Measurements from ENCODE around the gene C19orf33. TPM values are rescaled to one million over a fixed set of nuclear protein-coding genes. Genes with fewer than 3 reads are reported as not detected.

The C19orf33 gene
- total RNA-seq, 1 experiment from 2014 or later, result 135 TPM

DNA sequence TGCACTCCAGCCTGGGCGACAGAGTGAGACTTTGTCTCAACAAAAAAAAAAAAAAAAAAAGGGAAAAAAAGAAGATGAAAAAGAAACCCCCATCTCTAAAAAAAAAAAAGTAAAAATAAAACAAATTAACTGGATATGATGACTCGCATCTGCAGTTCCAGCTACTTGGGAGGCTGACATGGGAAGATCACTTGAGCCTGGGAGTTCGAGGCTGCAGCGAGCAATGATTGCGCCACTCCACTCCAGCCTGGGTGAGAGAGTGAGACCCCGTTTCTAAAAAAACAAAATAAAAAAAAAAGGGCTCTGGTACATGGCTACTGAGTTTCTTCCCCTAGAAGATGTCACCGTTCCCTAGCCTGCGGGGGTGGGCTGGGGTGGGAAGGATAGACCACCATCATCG, 29.2 kb downstream of the C19orf33 start:
- TF ChIP-seq FOSL1 (IDR thresholded peaks at IDR 0.05; ENCODE audit: low read depth) (no peak), JUND (IDR thresholded peaks at IDR 0.05) (no peak), POLR2AphosphoS5 (IDR thresholded peaks at IDR 0.05; ENCODE audit: low read depth, low read length) (no peak), SRF (IDR thresholded peaks at IDR 0.05; ENCODE audit: low read depth) (no peak), CEBPB (IDR thresholded peaks at IDR 0.05; ENCODE audit: low read depth) (no peak), ELF1 (IDR thresholded peaks at IDR 0.05; ENCODE audit: borderline replicate concordance, low read depth) (no peak), RAD21 (IDR thresholded peaks at IDR 0.05; ENCODE audit: low read depth) (no peak), EGR1 (IDR thresholded peaks at IDR 0.05; ENCODE audit: low read depth) (no peak), SIN3A (IDR thresholded peaks at IDR 0.05; ENCODE audit: low read depth) (no peak), EZH2phosphoT487 (IDR thresholded peaks at IDR 0.05; ENCODE audit: borderline replicate concordance) (no peak), ZFX (IDR thresholded peaks at IDR 0.05) (no peak), SP1 (IDR thresholded peaks at IDR 0.05; ENCODE audit: low read depth) (no peak), POLR2A (IDR thresholded peaks at IDR 0.05; ENCODE audit: borderline replicate concordance, extremely low read depth, insufficient read depth, insufficient read length) (no peak)
- TF ChIP-seq, protein P1, sequence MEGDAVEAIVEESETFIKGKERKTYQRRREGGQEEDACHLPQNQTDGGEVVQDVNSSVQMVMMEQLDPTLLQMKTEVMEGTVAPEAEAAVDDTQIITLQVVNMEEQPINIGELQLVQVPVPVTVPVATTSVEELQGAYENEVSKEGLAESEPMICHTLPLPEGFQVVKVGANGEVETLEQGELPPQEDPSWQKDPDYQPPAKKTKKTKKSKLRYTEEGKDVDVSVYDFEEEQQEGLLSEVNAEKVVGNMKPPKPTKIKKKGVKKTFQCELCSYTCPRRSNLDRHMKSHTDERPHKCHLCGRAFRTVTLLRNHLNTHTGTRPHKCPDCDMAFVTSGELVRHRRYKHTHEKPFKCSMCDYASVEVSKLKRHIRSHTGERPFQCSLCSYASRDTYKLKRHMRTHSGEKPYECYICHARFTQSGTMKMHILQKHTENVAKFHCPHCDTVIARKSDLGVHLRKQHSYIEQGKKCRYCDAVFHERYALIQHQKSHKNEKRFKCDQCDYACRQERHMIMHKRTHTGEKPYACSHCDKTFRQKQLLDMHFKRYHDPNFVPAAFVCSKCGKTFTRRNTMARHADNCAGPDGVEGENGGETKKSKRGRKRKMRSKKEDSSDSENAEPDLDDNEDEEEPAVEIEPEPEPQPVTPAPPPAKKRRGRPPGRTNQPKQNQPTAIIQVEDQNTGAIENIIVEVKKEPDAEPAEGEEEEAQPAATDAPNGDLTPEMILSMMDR (IDR thresholded peaks at IDR 0.05 in 2 of 3, conservative IDR thresholded peaks at IDR 0.05 in 1 of 3; ENCODE audit: borderline replicate concordance in 1 of 3, insufficient read depth in 1 of 3, low read depth in 2 of 3, low read length in 2 of 3), result no peak
- TF ChIP-seq, protein P2, sequence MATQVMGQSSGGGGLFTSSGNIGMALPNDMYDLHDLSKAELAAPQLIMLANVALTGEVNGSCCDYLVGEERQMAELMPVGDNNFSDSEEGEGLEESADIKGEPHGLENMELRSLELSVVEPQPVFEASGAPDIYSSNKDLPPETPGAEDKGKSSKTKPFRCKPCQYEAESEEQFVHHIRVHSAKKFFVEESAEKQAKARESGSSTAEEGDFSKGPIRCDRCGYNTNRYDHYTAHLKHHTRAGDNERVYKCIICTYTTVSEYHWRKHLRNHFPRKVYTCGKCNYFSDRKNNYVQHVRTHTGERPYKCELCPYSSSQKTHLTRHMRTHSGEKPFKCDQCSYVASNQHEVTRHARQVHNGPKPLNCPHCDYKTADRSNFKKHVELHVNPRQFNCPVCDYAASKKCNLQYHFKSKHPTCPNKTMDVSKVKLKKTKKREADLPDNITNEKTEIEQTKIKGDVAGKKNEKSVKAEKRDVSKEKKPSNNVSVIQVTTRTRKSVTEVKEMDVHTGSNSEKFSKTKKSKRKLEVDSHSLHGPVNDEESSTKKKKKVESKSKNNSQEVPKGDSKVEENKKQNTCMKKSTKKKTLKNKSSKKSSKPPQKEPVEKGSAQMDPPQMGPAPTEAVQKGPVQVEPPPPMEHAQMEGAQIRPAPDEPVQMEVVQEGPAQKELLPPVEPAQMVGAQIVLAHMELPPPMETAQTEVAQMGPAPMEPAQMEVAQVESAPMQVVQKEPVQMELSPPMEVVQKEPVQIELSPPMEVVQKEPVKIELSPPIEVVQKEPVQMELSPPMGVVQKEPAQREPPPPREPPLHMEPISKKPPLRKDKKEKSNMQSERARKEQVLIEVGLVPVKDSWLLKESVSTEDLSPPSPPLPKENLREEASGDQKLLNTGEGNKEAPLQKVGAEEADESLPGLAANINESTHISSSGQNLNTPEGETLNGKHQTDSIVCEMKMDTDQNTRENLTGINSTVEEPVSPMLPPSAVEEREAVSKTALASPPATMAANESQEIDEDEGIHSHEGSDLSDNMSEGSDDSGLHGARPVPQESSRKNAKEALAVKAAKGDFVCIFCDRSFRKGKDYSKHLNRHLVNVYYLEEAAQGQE (IDR thresholded peaks at IDR 0.05; ENCODE audit: low read depth), result no peak
- TF ChIP-seq, protein P3, sequence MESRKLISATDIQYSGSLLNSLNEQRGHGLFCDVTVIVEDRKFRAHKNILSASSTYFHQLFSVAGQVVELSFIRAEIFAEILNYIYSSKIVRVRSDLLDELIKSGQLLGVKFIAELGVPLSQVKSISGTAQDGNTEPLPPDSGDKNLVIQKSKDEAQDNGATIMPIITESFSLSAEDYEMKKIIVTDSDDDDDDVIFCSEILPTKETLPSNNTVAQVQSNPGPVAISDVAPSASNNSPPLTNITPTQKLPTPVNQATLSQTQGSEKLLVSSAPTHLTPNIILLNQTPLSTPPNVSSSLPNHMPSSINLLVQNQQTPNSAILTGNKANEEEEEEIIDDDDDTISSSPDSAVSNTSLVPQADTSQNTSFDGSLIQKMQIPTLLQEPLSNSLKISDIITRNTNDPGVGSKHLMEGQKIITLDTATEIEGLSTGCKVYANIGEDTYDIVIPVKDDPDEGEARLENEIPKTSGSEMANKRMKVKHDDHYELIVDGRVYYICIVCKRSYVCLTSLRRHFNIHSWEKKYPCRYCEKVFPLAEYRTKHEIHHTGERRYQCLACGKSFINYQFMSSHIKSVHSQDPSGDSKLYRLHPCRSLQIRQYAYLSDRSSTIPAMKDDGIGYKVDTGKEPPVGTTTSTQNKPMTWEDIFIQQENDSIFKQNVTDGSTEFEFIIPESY (IDR thresholded peaks at IDR 0.05; ENCODE audit: extremely low read depth, insufficient replicate concordance, low read length), result no peak
- TF ChIP-seq, protein P4, sequence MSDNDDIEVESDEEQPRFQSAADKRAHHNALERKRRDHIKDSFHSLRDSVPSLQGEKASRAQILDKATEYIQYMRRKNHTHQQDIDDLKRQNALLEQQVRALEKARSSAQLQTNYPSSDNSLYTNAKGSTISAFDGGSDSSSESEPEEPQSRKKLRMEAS (IDR thresholded peaks at IDR 0.05), result no peak
- TF ChIP-seq, protein P5, sequence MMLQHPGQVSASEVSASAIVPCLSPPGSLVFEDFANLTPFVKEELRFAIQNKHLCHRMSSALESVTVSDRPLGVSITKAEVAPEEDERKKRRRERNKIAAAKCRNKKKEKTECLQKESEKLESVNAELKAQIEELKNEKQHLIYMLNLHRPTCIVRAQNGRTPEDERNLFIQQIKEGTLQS (IDR thresholded peaks at IDR 0.05), result no peak
- no peak for DNase-seq (ENCODE audit: low read depth, low spot score)
- Histone ChIP-seq H3K27ac (ENCODE audit: low read depth, low read length) (no peak overlapping the region), H3K36me3 (ENCODE audit: control insufficient read depth in 1 of 2, insufficient read depth in 2 of 2, low read length in 2 of 2) (peaks cover 1% of the 10 kb centered on the region in 2 experiments; a peak in 2 of 4 replicates), H4K20me1 (ENCODE audit: insufficient read depth) (no peaks in the 10 kb centered on the region), H2AFZ (ENCODE audit: low read depth, low read length, poor library complexity, severe bottlenecking) (no peak overlapping the region), H3K9me3 (ENCODE audit: control insufficient read depth in 1 of 2, insufficient read depth in 1 of 2, low read depth in 1 of 2, low read length in 2 of 2) (no peaks in the 10 kb centered on the region), H3K27me3 (ENCODE audit: insufficient read depth, low read length) (no peaks in the 10 kb centered on the region), H3K9me2 (ENCODE audit: insufficient read depth) (no peaks in the 10 kb centered on the region), H3K4me2 (ENCODE audit: low read length) (no peak overlapping the region), H3K4me1 (ENCODE audit: control insufficient read depth in 1 of 2, insufficient read depth in 2 of 2, low read length in 2 of 2) (peaks cover 8 to 26% of the 10 kb centered on the region in 2 experiments), H3K4me3 (replicated peaks in 1 of 2; ENCODE audit: low read depth in 1 of 2, low read length in 2 of 2) (no peak overlapping the region), H3K9ac (ENCODE audit: low read length) (no peak overlapping the region), H3K79me2 (ENCODE audit: insufficient read depth, low read length) (no peaks in the 10 kb centered on the region)
- ATAC-seq, result no peak
- POLR2A ChIA-PET, result interaction anchor here (0.9 to 1.8 kb wide), 2 partner anchors 69 to 70 kb away, joined by 3 to 5 read pairs; partner anchors contain the start of genes FAM98C and SPINT2
- intact Hi-C loops (cut with micrococcal nuclease), result no loop called here
- RAD21 ChIA-PET (ENCODE audit: low non-redundant PET in 1 of 2, low total read pairs in 2 of 2, uncharacterized antibody in 2 of 2, unreplicated experiment in 2 of 2), result no interaction called here
- no TSS peak for BruUV-seq (replicated peaks)
- CTCF ChIA-PET, result interaction anchor here (0.6 to 1.1 kb wide), 3 partner anchors 24 to 89 kb away, joined by 3 to 4 read pairs (median 3); partner anchors contain the start of gene PSMD8
